Activated CD8-positive, alpha-beta memory T cell treated with anti-CD3 and anti-CD28 coated beads for 4 hours (primary cell): ENCODE results near the gene SULT1A2.
"Not testable (repeated sequence)": the region's sequence is repeated elsewhere in the genome, so short reads cannot be mapped to it uniquely, and the experiment has no call there.

ENCODE experiments used
- DNase-seq, 2 donors: peaks; one replicate each; pipeline ENCODE4 v3.0.0-alpha.2; 2020; ENCODE audit warnings: low read depth in 2 of 2

SULT1A2 gene

DNA sequence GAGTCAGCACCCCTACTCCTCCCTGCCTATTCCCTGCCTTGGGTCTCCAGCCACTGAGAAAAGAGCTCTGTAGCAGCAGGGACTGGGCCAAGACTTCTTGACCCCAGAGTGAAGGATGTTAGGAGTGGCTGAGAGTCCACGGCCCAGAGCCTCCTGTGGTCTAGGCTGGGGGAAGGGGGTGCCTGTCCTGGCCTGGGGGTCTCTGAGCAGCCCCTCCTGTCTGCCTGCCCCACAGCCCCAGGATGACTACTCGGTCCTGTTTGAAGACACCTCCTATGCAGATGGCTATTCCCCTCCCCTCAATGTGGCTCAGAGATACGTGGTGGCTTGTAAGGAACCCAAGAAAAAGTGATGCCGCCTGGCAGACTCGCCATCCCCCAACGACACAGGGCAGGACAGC is 5.5 kb downstream of the SULT1A2 start:
- no peak for DNase-seq

DNA sequence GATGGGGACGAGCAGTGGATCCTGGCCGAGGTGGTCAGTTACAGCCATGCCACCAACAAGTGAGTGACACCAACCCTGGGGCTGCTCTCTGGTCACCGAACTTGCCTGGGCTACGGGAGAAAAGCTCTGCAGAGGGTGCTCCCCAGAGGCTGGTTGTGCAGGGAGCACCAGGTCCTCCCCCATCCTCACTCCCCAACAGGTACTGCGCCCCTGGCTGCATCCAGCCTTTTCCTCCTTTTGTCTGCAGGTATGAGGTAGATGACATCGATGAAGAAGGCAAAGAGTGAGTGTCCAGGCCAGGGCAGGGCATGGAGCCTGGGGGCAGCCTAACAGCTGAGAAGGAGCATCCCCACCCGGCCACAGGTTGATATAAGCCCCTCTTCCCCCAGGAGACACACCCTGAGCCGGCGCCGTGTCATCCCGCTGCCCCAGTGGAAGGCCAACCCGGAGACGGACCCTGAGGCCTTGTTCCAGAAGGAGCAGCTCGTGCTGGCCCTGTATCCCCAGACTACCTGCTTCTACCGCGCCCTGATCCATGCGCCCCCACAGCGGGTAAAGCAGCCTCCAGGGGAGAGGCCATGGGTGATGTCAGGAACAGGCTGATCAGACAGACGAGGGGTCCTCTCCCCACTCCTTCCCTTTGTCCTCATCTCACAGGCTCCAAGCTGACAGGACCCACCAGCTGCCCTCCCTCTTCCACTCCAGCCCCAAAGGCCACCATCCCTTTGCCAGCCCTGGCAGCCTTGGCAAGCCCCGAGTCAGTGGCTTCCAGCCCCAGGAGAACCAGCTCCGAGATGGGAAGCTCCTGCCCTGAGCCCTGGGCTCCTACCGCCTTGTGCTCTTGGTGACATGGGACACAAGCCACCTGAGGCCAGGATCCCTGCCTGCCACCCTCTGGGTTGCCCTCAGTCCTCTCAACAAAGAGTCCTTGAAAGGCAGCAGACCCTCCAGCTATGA is 6.2 kb downstream of the SULT1A2 start:
- DNase-seq = no peak

DNA sequence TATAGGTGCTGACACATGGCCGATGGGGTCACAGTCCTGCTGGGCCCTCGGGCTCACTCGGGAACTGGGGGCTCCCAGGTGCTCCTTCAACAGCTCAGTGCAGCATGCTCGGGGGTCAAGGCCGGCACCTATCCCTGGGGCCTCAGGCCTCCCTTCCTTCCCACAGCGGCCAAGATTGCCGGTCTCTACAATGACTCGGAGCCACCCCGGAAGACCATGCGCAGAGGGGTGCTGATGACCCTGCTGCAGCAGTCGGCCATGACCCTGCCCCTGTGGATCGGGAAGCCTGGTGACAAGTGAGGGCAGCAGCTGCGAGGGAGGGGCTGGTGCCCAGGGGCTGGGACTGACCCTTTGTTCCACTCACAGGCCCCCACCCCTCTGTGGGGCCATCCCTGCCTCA is 6.9 kb downstream of the SULT1A2 start:
- no peak for DNase-seq

DNA sequence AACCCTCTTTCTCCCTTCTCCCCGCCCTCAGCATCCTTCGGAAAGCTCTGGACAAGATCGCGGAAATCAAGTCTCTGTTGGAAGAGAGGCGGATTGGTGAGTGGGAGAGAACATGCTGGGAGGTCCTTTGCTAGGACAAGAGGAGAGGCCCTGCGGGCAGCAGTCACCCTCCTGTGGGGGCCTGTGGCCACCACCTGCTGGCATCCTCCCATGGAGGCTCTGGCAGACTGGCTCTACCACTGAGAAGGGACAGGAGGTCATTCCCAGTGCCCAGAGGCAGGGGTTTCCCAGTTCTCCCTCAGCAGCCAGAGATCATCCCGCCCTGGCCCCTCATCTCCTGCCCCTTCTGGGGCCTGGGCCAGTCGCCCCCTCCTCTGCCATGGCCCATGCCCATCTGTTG is 7.8 kb downstream of the SULT1A2 start:
- DNase-seq = no peak

DNA sequence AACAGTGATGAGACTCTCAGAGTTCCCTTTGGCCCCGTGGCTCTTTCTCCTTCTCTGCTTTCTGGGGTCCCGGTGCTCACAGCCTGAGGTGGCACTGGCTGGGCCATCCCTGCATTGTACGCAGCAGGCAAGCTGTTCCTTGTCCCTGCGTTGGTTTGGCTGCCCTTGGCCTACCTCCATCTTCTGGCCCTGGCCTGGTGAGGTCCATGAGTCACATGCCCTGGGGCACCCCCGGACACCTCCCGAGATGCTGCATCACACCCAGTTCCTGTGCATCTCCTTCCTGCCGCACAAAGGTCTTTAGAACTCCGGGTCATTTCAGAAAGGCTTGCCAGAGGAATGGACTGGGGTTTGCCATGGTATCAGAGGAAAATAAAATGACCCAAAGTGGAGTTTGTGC is 9.5 kb downstream of the SULT1A2 start:
- DNase-seq = no peak

DNA sequence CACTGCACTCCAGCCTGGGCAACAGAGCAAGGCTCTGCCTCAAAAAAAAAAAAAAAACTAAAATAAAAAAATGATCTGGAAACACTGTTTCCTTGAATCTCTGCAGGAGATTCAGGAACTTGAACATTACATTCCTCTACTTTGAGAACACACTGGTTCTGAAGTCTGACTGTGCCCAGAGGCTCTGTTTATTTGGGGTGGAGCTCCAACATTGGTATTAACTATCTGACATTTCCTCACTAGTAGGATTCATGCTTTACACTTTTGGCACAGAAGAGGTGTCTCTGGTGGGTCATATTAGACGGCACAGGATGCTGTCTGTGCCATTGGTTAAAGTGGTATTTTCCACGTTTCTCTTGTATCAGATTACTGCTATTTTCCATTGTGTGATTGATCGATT is 10.4 kb downstream of the SULT1A2 start:
- no peak for DNase-seq

DNA sequence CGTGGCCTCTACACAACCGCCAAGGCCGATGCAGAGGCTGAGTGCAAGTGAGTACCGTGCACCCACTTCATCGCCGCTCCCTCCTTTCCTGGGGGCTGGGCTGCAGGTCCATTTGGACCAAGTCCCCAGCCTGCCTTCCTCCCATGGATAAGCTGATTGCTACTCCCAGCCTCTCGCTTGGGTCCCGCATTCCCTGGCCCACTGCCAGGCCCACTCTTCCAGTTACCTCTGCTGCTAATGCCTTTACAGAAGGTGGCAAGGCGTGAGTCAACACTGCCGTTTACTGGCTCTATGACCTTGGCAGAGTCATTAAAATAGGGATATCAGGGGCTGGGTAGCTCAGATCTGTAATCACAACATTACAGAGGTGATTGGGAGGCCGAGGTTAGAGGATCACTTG is 11.2 kb downstream of the SULT1A2 start:
- DNase-seq = no peak

DNA sequence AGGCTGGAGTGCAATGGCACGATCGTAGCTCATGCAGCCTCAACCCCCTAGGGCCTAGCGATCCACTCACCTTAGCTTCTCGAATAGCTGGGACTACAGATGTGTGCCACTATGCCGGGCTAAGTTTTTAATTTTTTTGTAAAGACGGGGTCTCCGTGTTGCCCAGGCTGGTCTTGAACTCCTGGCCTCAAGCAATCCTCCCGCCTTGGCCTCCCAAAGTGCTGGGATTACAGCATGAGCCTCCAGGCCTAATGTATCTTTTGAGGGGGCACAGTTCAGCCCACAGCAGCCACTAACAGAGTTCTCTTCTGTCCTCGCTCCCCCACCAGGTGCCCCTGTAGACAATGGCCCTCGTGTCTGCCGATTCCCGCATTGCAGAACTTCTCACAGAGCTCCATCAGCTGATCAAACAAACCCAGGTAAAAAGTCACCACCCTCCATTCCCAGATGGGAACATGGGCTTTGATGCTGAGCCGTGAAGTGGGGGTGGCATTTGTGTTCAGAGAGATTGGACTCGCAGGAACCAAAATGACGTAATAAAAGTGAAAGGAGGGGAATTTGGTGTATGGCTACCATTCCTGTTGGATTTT is 16.0 kb downstream of the SULT1A2 start:
- no peak for DNase-seq

DNA sequence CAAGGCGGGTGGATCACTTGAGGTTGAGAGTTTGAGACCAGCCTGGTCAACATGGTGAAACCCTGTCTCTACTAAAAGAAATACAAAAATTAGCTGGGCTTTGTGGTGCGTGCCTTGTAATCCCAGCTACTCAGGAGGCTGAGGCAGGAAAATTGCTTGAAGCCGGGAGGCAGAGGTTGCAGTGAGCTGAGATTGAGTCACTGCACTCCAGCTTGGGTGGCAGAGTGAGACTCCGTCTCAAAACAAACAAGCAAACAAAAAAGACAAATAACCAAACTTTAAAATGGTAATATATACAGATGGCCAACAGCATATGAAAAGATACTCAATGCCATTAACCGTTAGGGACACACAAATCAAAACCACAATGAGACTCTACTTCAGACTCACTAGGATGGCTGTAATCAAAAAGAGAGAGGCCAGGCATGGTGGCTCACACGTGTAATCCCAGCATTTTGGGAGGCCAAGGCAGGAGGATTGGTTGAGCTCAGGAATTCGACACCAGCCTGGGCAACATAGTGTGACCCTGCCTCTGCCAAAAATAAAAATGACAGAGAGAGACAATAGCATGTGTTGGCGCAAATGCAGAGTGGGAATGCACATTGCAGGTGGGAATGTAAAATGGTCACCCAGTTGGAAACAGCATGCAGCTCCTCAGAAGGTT is 21.3 kb downstream of the SULT1A2 start:
- no peak for DNase-seq

DNA sequence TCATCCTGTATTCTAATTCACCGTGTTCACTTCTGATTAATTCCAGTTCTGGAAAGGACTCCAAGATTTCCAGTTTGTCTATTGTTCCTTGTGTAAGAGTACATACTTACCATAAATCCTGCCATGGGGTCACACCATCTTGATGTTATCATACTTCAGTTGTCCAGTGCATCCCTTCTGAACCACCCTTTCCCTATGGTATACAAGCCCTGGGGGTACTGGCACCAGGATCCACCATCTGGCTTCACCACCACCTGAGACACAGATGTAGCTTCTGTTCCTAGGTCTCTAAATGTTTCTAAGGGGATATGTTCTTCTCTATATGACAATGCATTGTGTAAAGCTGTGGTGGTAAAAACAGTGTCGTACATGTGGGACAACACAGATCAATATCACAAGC is 21.9 kb downstream of the SULT1A2 start:
- no peak for DNase-seq

DNA sequence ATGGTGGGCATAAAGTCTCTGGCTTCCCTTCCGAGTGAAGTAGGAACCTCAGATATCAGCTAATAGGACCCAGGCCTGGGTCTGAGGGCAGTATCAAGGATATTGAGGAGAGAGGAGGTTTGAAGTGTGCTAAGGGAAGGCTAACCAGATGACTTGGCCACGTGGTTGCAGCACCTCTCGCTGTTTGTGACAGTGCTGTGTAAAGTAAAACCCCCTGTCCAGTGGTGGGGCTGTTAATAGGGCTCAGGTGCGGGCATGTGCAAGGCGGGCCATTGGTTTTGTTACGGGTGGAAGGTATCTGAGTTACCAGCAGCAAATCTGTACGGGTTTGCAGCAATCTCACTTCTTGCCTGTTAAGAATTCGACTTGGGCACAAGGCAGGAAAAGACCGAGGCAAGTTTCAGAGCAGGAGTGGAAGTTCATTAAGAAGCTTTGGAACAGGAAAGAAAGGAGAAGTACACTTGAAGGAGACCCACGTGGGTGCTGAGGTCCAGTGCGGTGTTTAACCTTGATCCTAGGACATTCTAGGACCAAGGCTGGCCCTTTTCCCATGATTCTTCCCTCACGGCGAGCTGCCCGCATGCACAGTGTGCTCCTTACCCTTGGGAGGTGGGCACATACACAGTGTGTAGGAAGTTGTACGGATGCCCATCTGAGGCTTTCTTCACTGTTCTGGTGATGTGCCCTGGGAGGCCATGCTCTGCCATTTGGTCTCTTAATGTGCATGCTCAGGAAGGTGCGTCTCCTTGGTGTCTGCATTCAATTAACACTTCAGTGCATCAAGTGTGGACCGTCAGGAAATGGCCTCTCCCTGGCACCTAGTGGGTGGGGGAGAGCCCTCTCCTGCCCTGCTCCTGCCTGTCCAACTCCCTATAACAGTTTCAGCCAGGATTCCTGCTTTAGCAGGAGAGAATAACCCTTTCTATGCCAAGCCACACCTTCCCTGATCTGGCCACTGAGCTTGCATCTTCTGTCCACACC is 22.8 kb downstream of the SULT1A2 start:
- DNase-seq = no peak

DNA sequence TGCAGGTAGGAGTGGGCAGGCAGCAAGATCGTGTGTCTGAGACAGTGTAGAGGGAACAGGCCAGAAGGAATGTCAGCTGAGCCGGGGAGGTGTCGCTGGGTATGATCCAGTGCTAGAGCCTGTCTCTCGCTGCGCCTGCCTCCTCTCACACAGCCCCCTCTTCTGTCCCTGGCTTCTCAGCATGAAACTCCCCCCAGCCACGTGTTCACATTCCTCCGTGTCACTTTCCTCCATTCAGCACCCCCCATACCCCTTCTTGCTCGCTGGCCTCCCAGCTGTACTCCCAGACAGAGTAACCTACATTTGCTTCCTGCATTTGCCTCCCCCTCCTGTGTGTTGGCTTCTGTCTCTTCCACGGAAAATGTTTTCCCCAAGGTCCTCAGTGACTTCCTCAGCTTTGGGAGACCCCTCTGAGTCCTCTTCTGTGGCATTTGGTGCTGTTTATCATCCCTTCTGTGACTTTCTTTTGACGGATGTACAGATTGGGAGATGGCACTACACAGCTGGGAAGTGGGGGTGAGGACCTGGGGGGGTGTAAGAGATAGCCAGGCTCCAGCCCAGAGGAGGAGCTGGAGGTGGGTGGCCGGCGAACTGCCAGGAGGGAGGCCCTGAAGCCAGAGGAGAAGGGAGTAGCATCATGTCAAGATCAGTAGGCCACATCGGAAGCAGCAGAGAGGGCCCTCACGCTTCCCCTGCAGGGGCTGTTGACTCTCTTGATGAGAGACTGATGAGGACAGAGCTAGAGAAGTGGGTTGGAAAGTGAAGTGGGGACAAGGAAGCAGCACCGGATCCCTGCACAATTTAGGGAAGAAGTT is 23.9 kb downstream of the SULT1A2 start:
- no peak for DNase-seq

DNA sequence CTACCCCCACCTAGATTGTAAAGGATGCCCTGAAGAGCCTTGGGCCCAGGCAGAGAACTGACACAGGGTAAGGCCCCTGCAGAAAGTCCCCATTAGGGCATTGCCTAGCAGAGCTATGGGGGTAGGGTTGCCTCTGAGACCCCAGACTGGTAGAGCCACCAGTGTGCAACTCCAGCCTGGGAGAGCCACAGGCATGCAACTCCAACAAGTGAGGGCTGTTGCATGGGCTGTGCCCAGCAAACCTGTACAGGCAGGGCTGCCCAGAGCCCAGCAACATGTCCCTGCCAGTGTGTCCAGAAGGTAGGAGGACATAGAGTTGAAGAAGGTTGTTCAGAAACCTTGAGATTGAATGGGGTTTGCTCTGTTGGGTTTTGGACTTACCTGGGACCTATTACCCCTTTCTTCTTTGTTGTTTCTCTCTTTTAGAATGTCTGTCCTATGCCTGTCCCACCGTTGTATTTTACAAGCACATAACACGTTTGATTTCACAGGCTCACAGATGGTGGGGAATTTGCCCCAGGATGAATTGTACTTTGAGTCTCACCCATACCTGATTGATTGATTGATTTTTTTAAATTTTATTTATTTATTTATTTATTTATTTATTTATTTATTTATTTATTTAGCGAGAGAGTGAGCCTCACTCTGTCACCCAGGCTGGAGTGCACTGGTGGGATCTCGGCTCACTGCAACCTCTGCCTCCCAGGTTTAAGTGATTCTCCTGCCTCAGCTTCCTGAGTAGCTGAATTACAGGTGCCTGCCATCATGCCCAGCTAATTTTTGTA is 26.7 kb downstream of the SULT1A2 start:
- no peak for DNase-seq

DNA sequence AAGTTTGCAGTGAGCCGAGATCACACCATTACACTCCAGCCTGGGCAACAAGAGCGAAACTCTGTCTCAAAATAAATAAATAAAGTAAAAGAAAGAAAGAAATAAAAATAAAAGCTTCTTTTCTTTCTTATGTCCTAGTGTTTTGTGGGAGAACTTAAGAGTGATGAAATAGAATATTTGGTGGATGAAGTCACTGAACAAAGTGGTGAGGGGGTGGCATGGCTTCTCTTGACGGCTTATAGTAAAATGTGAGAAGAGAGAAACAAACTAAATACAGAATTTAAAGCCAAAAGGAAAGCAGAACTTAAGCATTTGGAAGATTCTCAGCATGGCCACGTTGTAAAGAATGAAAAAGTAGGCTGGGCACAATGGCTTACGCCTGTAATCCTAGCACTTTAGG is 27.8 kb downstream of the SULT1A2 start:
- no peak for DNase-seq

DNA sequence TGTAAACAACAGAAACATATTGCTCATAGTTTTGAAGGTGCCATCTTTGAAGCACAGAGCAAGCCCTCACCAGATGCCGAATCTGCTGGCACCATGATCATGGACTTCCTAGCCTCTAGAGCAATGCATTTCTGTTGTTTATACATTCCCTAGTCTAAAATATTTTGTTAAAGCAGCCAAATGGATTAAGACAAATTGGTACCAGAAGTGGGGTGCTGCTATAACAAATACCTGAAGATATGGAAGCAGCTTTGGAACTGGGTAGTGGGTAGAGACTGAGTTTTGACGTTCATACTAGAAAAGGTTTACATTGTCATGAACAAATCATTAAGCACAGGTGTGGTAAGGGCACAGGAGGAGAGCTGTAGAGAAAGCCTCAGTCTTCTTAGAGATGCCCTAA is 29.6 kb downstream of the SULT1A2 start:
- no peak for DNase-seq

DNA sequence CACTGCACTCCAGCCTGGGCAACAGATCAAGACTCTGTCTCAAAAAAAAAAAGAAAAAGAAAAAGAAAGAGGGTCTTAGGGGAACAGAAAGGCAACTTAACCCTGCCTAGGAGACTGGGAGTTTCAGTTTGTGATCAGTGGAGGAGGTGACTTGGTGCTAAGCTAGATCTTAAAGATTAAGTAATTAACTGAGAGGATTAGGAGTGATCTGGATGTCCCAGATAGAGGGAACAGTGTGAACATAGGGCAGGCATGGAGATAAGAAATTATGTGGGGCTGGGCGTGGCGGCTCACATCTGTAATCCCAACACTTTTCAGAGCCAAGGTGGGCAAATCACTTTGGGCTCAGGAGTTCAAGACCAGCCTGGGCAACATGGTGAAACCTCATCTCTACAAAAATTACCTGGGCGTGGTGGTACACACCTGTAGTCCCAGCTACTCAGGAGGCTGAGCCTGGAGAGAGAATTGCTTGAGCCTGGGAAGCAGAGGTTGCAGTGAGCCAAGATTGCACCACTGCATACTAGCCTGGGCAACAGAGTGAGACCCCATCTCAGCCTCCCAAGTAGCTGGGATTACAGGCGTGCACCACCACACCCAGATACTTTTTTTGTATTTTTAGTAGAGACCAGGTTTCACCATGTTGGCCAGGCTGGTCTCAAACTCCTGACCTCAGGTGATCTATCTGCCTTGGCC is 30.5 kb downstream of the SULT1A2 start:
- DNase-seq = not testable (repeated sequence)

DNA sequence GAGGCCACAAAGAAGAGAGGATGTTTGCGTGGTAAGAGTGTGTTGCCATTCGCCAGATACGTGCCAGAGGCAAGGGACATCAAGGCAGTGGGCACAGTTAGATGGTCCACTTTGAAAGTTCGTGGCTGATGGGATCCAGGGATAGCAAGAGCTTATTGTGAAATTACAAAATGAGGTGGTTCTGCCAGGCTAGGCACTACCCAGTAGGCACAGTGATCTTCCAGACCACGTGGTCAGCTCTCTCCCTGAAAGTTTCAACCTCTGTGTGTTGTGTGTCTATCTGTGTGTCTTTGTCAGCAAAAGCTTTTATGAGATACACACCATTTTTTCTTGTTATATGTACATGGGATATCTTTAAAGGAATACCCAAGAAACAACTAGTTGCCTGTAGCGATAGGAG is 33.6 kb downstream of the SULT1A2 start:
- DNase-seq = no peak

DNA sequence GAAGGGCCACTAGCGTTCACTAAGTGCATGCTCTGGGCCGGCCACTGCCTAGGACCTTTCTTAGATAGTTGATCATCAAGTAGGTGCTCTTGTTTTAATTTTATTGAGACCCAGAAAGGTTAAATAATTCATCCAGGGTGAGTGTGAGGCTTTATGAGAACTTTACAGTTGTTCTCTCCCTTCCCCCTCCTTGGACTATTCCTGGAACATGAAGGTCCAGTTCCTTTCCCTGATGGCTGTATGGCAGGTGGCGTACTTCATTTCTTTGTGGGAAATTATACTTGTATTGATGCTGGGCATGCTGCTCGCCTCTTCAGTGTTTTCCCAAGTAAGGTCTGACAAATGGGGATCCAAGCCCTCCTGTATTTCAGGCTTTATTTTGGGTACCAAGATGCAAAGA is 34.7 kb downstream of the SULT1A2 start:
- DNase-seq = no peak

DNA sequence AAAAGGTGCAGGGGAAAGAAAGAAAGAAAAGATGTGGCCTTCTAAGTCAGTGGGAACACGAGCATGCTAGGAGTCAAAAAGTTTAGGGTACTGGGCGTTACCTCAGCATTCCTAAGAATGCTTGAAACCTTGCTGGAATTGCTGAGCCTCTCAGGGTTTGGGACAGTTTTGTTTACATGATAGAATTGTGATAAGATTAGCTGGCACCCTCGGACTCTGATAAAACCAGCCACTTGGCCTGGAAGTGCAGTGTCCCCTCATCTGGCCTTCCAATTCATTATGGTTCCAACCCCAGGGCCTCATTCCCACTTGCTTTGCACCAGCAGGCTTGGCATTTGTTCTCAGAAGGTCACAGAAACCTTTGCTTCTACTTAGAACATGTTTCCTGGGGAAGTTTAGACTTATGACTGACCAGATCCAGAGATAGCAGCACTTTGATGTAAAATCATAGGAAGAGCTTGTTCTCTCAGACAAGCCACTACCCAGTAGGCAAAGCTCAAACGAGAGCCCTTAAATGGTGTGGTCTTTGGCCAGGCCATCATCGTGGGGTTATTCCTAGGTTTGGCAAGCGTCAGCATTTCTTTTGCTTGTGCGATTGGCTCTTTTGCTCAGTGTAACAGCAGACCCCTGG is 35.2 kb downstream of the SULT1A2 start:
- DNase-seq = no peak
